Fibroblast of lung (primary cell): Measurements from ENCODE around the gene ABR. TPM values are rescaled to one million over a fixed set of nuclear protein-coding genes. Genes with fewer than 3 reads are reported as not detected.
"Not testable (repeated sequence)": the region's sequence is repeated elsewhere in the genome, so short reads cannot be mapped to it uniquely, and the experiment has no call there.

Source experiments
- DNase-seq, 2 donors: peaks; one replicate each; pipeline versions ENCODE4 v3.0.0 to v3.0.0-alpha.2; 2010; ENCODE audit warnings: low read depth in 2 of 2
- H2AFZ ChIP-seq: 2 replicates; pipeline ENCODE4 v1.5.1; 2012; ENCODE audit warnings: low read length, control low read depth, inconsistent platforms
- H3K27ac ChIP-seq: 2 replicates; pipeline ENCODE4 v1.5.1; 2011; ENCODE audit warnings: low read length, control low read depth; ENCODE audit not compliant: insufficient read depth
- H3K27me3 ChIP-seq: 2 replicates; pipeline ENCODE4 v1.5.1; 2011; ENCODE audit warnings: mild to moderate bottlenecking, low read length; ENCODE audit not compliant: control insufficient read depth, insufficient read depth
- H3K36me3 ChIP-seq: 2 replicates; pipeline ENCODE4 v1.5.1; 2011; ENCODE audit warnings: low read length; ENCODE audit not compliant: control insufficient read depth, insufficient read depth
- H3K4me1 ChIP-seq: 2 replicates; pipeline ENCODE4 v1.5.1; 2011; ENCODE audit warnings: low read length; ENCODE audit not compliant: control insufficient read depth, insufficient read depth; ENCODE audit errors: extremely low read depth
- H3K4me2 ChIP-seq: 2 replicates; pipeline ENCODE4 v1.5.1; 2011; ENCODE audit warnings: low read length, control low read depth; ENCODE audit not compliant: insufficient read depth; ENCODE audit errors: extremely low read depth
- H3K4me3 ChIP-seq, 4 experiments: fragments of 200-600 bp in 1 of 4; sonication (generic) in 1 of 4; replicated peaks in 1 of 4; 2 replicates each; pipeline ENCODE4 v1.5.1; 2011 to 2016; ENCODE audit warnings: low read length in 4 of 4, low read depth in 3 of 4, mild to moderate bottlenecking in 3 of 4, control low read depth in 2 of 4, inconsistent platforms in 1 of 4, mixed read lengths in 1 of 4; ENCODE audit not compliant: insufficient read depth in 1 of 4; ENCODE audit errors: control extremely low read depth in 1 of 4
- H3K79me2 ChIP-seq: 2 replicates; pipeline ENCODE4 v1.5.1; 2012; ENCODE audit warnings: mild to moderate bottlenecking, low read length, inconsistent platforms; ENCODE audit not compliant: control insufficient read depth, insufficient read depth
- H3K9ac ChIP-seq: 2 replicates; pipeline ENCODE4 v1.5.1; 2011; ENCODE audit warnings: mild to moderate bottlenecking, low read length, control low read depth; ENCODE audit not compliant: insufficient read depth
- H3K9me3 ChIP-seq: 2 replicates; pipeline ENCODE4 v1.5.1; 2012; ENCODE audit warnings: low read depth, low read length; ENCODE audit not compliant: control insufficient read depth, insufficient read depth
- H4K20me1 ChIP-seq: 2 replicates; pipeline ENCODE4 v1.5.1; 2011; ENCODE audit warnings: low read length; ENCODE audit not compliant: control insufficient read depth, insufficient read depth; ENCODE audit errors: extremely low read depth
- EZH2 ChIP-seq: IDR thresholded peaks from 2 replicates; pipeline ENCODE4 v1.5.1; 2012; ENCODE audit warnings: low read length, control low read depth, mild to moderate bottlenecking; ENCODE audit errors: missing control alignments
- polyA plus RNA-seq, 2 donors: library from polyadenylated mRNA; depleted of rRNA in 1 of 2; stranded (reverse) in 1 of 2; unstranded in 1 of 2; fragments of >200 nt; gene quantifications; 2 replicates each; pipeline ENCODE4 v1.2.1, GENCODE V29; 2011 to 2012; ENCODE audit warnings: missing spikeins in 1 of 2
- total RNA-seq: library from RNA; depleted of rRNA; stranded (reverse); fragments of >200 nt; gene quantifications from 2 replicates; pipeline ENCODE4 v1.2.1, GENCODE V29; 2014
- TF ChIP-seq, protein P1 (sequence below), 2 donors: IDR thresholded peaks in 1 of 2; conservative IDR thresholded peaks in 1 of 2; 1 replicate in 1 of 2; 2 replicates in 1 of 2; pipeline ENCODE4 v1.5.1; 2011 to 2012; ENCODE audit warnings: low read length in 2 of 2, control low read depth in 1 of 2, inconsistent platforms in 1 of 2, low read depth in 1 of 2, mild to moderate bottlenecking in 1 of 2

Gene ABR
- total and polyA plus RNA-seq, 2 donors (not counting 1 experiment from before 2014, with no cell fraction given), result 43.7 to 84.7 TPM

- H3K27ac ChIP-seq, result no peak overlapping the region
- H4K20me1 ChIP-seq, result no peaks in the 10 kb centered on the region
- H3K36me3 ChIP-seq, result no peaks in the 10 kb centered on the region
- H3K79me2 ChIP-seq, result no peaks in the 10 kb centered on the region
- H3K4me1 ChIP-seq, result no peaks in the 10 kb centered on the region
- no peak overlapping the region for H3K9ac ChIP-seq
- H3K27me3 ChIP-seq, result no peaks in the 10 kb centered on the region
- no peak overlapping the region for H3K4me3 ChIP-seq
- TF ChIP-seq EZH2, result no peak
- TF ChIP-seq, protein P1, sequence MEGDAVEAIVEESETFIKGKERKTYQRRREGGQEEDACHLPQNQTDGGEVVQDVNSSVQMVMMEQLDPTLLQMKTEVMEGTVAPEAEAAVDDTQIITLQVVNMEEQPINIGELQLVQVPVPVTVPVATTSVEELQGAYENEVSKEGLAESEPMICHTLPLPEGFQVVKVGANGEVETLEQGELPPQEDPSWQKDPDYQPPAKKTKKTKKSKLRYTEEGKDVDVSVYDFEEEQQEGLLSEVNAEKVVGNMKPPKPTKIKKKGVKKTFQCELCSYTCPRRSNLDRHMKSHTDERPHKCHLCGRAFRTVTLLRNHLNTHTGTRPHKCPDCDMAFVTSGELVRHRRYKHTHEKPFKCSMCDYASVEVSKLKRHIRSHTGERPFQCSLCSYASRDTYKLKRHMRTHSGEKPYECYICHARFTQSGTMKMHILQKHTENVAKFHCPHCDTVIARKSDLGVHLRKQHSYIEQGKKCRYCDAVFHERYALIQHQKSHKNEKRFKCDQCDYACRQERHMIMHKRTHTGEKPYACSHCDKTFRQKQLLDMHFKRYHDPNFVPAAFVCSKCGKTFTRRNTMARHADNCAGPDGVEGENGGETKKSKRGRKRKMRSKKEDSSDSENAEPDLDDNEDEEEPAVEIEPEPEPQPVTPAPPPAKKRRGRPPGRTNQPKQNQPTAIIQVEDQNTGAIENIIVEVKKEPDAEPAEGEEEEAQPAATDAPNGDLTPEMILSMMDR (conservative IDR thresholded peaks at IDR 0.05 in 1 of 2, IDR thresholded peaks at IDR 0.05 in 1 of 2; ENCODE audit: low read depth in 1 of 2, low read length in 2 of 2), result no peak
- no peak overlapping the region for H2AFZ ChIP-seq
- no peak overlapping the region for H3K4me2 ChIP-seq
- no peak for DNase-seq
- no peaks in the 10 kb centered on the region for H3K9me3 ChIP-seq
Measured at GRCh38 chr17:1154704-1155103, 25.1 kb downstream of the ABR start.

- Histone ChIP-seq H3K79me2 (no peaks in the 10 kb centered on the region), H3K27ac (no peak overlapping the region), H3K36me3 (no peaks in the 10 kb centered on the region), H4K20me1 (no peaks in the 10 kb centered on the region), H3K27me3 (no peaks in the 10 kb centered on the region), H3K4me1 (no peaks in the 10 kb centered on the region), H3K4me3 (no peak overlapping the region), H3K4me2 (no peak overlapping the region), H2AFZ (no peak overlapping the region), H3K9me3 (no peaks in the 10 kb centered on the region), H3K9ac (no peak overlapping the region)
- peak; percentile 72 to 84 for DNase-seq
- no peak for TF ChIP-seq EZH2
- TF ChIP-seq, protein P1 (conservative IDR thresholded peaks at IDR 0.05 in 1 of 2, IDR thresholded peaks at IDR 0.05 in 1 of 2; ENCODE audit: low read depth in 1 of 2, low read length in 2 of 2), result no peak
Measured at GRCh38 chr17:1153795-1154546, 25.8 kb downstream of the ABR start.

DNA sequence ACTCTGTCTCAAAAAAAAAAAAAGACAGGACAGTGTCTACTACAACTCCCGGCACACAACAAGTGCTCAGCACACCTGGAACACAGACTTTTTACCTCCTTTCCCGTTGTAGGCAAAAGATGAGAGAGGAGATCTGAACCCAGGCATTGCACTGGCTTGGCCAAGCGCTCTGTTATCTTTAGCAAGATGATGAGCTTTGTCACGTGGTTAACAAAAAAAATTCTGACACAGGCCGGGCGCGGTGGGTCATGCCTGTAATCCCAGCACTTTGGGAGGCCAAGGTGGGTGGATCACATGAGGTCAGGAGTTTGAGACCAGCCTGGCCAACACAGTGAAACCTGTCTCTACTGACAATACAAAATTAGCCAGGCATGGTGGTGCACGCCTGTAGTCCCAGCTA lies 27.2 kb downstream of the ABR start:
- not testable (repeated sequence) for H2AFZ ChIP-seq, H3K27me3 ChIP-seq, H3K4me1 ChIP-seq, H4K20me1 ChIP-seq, H3K4me3 ChIP-seq, H3K36me3 ChIP-seq, H3K9me3 ChIP-seq, H3K27ac ChIP-seq, H3K79me2 ChIP-seq, H3K4me2 ChIP-seq, H3K9ac ChIP-seq, DNase-seq
